Measurements from ENCODE around the gene RNFT2. TPM values are rescaled to one million over a fixed set of nuclear protein-coding genes. Genes with fewer than 3 reads are reported as not detected.

The RNFT2 gene
- total RNA-seq, 1 experiment from 2014 or later: 21.1 TPM

DNA sequence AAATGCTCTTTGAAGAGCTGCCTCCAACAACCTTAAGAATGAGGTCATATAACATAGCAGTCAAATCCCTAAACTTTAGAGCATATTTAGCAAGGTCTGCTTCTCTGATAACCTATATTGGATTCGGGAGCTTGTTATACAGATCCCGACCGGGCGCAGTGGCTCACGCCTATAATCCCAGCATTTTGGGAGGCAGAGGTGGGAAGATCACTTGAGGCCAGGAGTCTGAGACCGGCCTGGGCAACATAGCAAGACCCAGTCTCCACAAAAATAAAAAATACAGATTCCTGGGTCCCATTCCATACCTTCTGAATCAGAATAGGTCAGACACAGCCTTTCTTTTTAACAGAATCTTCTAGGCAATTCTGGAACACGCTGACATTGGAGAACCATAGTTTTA is 46.9 kb upstream of the RNFT2 start:
- intact Hi-C loops (cut with micrococcal nuclease; ENCODE audit: unreplicated experiment): no loop called here

DNA sequence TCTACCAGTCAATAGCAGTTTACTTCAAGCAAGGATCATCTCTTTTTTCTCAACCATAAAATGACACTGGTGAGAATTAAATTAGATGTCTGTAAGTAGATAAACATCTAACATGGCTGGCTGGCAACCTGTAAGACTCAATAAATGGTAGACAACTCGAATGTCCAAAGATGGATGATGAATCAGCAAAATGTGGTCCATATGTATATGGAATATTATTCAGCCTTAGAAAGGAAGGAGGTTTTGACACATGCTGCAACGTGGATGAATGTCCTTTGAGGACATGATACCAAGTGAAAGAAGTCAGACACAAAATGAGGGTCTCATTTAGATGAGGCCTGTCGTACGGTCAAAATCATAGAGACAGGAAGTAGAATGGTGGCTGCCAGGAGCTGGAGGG is 46.5 kb upstream of the RNFT2 start:
- ChIA-PET CTCF (interaction anchor here (0.5 kb wide), 1 partner anchor 10 kb away, joined by 3 read pairs; no protein-coding TSS in a partner anchor), POLR2A (ENCODE audit: unreplicated experiment) (no interaction called here)
- Histone ChIP-seq H3K36me3 (ENCODE audit: low read depth) (no peaks in the 10 kb centered on the region), H3K27ac (no peak overlapping the region), H3K4me1 (replicated peaks; ENCODE audit: insufficient read depth) (no peaks in the 10 kb centered on the region), H4K20me1 (ENCODE audit: insufficient read depth) (no peaks in the 10 kb centered on the region), H3K9me2 (ENCODE audit: insufficient read depth) (no peaks in the 10 kb centered on the region), H3K4me2 (no peak overlapping the region), H2AFZ (no peak overlapping the region), H3K4me3 (no peak overlapping the region), H3K9me3 (ENCODE audit: insufficient read depth, low read depth) (no peaks in the 10 kb centered on the region), H3K27me3 (ENCODE audit: insufficient read depth, low read depth) (no peaks in the 10 kb centered on the region), H3F3A (ENCODE audit: insufficient read depth, low read depth) (no peaks in the 10 kb centered on the region), H3K79me2 (ENCODE audit: low read depth) (no peaks in the 10 kb centered on the region)
- TF ChIP-seq EZH2 (IDR thresholded peaks at IDR 0.05; ENCODE audit: low read depth): no peak
- TF ChIP-seq, protein P1, sequence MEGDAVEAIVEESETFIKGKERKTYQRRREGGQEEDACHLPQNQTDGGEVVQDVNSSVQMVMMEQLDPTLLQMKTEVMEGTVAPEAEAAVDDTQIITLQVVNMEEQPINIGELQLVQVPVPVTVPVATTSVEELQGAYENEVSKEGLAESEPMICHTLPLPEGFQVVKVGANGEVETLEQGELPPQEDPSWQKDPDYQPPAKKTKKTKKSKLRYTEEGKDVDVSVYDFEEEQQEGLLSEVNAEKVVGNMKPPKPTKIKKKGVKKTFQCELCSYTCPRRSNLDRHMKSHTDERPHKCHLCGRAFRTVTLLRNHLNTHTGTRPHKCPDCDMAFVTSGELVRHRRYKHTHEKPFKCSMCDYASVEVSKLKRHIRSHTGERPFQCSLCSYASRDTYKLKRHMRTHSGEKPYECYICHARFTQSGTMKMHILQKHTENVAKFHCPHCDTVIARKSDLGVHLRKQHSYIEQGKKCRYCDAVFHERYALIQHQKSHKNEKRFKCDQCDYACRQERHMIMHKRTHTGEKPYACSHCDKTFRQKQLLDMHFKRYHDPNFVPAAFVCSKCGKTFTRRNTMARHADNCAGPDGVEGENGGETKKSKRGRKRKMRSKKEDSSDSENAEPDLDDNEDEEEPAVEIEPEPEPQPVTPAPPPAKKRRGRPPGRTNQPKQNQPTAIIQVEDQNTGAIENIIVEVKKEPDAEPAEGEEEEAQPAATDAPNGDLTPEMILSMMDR (conservative IDR thresholded peaks at IDR 0.05): no peak
- no peak for DNase-seq
- intact Hi-C loops (cut with micrococcal nuclease; ENCODE audit: unreplicated experiment): no loop called here
- BruUV-seq (replicated peaks): no TSS peak

More for the DNA sequence above, 46.9 kb upstream of the RNFT2 start:
- no peaks in the 10 kb centered on the region for H3K4me1 ChIP-seq (replicated peaks; ENCODE audit: insufficient read depth)
- H3K79me2 ChIP-seq (ENCODE audit: low read depth): no peaks in the 10 kb centered on the region
- H3K27ac ChIP-seq: no peak overlapping the region
- no peaks in the 10 kb centered on the region for H4K20me1 ChIP-seq (ENCODE audit: insufficient read depth)
- no peak overlapping the region for H3K4me2 ChIP-seq
- DNase-seq: no peak
- ChIA-PET CTCF (interaction anchor here (0.5 kb wide), 1 partner anchor 10 kb away, joined by 3 read pairs; no protein-coding TSS in a partner anchor), POLR2A (ENCODE audit: unreplicated experiment) (no interaction called here)
- H3K9me2 ChIP-seq (ENCODE audit: insufficient read depth): no peaks in the 10 kb centered on the region
- no peak overlapping the region for H2AFZ ChIP-seq
- TF ChIP-seq EZH2 (IDR thresholded peaks at IDR 0.05; ENCODE audit: low read depth): no peak
- TF ChIP-seq, protein P1 (conservative IDR thresholded peaks at IDR 0.05): no peak
- no TSS peak for BruUV-seq (replicated peaks)
- H3K36me3 ChIP-seq (ENCODE audit: low read depth): no peaks in the 10 kb centered on the region
- no peaks in the 10 kb centered on the region for H3K9me3 ChIP-seq (ENCODE audit: insufficient read depth, low read depth)
- H3F3A ChIP-seq (ENCODE audit: insufficient read depth, low read depth): no peaks in the 10 kb centered on the region
- no peak overlapping the region for H3K4me3 ChIP-seq
- no peaks in the 10 kb centered on the region for H3K27me3 ChIP-seq (ENCODE audit: insufficient read depth, low read depth)

DNA sequence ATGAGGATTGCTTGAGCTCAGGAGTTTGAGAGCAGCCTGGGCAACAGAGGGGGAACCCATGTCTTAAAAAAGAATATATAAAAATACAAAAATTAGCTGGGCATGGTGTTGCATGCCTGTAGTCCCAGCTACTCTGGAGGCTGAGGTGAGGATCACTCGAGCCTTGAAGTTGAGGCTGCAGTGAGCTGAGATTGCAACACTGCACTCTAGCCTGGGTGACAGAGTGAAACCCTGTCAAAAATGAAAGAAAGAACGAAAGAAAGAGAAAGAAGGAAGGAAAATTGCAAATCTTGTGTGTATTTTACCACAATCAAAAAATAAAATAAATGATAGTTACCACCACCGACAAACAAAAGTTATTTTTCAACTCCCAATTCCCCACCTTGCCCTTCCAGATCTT is 45.5 kb upstream of the RNFT2 start:
- DNase-seq: no peak
- no TSS peak for BruUV-seq (replicated peaks)
- no peaks in the 10 kb centered on the region for H3K9me2 ChIP-seq (ENCODE audit: insufficient read depth)
- no peaks in the 10 kb centered on the region for H3K9me3 ChIP-seq (ENCODE audit: insufficient read depth, low read depth)
- peaks cover 9% of the 10 kb centered on the region for H3K4me1 ChIP-seq (replicated peaks; ENCODE audit: insufficient read depth)
- H2AFZ ChIP-seq: no peak overlapping the region
- H3K4me2 ChIP-seq: no peak overlapping the region
- TF ChIP-seq EZH2 (IDR thresholded peaks at IDR 0.05; ENCODE audit: low read depth): no peak
- TF ChIP-seq, protein P1 (conservative IDR thresholded peaks at IDR 0.05): no peak
- ChIA-PET POLR2A (ENCODE audit: unreplicated experiment) (no interaction called here), CTCF (interaction anchor here (0.6 kb wide), 1 partner anchor 296 kb away, joined by 3 read pairs; no protein-coding TSS in a partner anchor)
- no peak overlapping the region for H3K4me3 ChIP-seq
- peaks cover 5% of the 10 kb centered on the region; the same call in 1 of the 2 replicates for H3F3A ChIP-seq (ENCODE audit: insufficient read depth, low read depth)
- H4K20me1 ChIP-seq (ENCODE audit: insufficient read depth): no peaks in the 10 kb centered on the region
- intact Hi-C loops (cut with micrococcal nuclease; ENCODE audit: unreplicated experiment): no loop called here
- no peaks in the 10 kb centered on the region for H3K79me2 ChIP-seq (ENCODE audit: low read depth)
- no peaks in the 10 kb centered on the region for H3K36me3 ChIP-seq (ENCODE audit: low read depth)
- H3K27ac ChIP-seq: no peak overlapping the region
- no peaks in the 10 kb centered on the region for H3K27me3 ChIP-seq (ENCODE audit: insufficient read depth, low read depth)
